ENCODE measurements around the gene SLC6A9.

SLC6A9 gene

GRCh38 chr1:44025816-44026215, 5.4 kb downstream of the SLC6A9 start:
- DNase-seq, result no peak

DNA sequence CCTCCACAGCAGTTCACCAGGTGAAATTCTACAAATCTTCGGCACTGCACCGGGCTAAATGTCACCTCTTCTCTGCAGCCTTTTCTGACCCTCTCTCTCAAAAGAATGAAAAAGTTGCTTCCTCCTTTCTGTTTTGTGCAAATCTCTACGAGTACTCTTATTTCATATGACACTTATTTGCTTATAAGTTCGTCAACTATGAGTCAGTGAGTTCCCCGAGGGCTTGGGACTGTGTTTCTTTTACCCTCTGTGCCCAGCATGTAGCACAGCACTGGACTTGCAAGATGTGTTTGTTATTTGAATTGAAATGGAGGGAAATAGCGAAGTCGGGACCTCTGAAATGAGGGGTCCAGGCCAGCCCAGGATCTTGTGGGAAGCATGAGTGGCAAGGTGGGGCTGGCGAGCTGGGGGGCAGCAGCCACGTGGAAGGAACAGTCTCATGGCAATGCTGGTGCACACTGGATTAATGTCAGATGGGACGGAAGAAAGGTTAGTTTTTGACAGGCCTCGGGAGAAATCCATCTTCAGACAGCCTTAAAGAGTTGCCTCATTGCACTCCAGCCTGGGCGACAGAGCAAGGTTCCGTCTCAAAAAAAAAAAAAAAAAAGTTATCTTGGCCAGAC, 6.2 kb downstream of the SLC6A9 start:
- DNase-seq, result no peak

DNA sequence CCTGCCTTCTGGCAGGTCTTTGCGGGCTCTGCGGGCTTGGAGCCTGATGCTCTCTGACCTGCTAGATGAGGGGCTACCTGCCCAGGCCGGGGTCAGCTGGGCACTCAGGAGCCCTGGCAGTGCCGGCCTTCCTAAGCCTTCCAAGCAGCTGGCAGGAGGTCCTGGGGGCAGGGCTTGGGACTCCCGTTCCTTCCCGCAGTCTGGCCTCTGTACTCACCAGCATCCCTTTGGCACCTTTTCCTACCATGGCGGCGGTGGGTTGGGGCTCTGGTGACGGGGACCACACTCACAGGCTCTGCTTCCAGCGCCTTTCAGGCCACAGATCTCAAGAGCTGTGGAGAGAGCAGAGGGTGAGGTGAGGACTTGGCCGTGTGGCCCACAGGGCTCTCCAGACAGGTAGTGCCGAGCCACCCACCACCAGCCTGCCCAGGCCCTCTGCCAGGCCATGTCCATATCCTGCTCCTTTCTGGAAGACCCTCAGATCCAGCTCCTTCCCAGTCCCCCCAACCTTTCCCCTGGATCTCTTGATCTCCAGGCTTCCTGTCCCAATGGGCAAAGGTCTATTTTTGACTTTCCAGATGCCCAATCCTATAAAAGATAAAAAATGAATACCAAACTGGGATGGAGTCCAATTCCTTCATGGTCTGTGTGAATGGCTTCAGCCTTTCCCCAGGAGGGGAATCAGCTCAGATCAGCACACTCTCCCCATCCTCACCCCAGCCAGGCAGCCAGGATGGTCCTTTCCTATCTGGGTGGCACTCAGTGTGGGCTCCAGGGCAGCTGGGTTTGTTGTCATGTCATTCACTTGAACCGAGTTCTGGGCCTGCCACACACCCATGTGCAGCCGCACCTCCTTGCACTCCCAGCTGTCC, 7.0 kb downstream of the SLC6A9 start:
- DNase-seq, result no peak

DNA sequence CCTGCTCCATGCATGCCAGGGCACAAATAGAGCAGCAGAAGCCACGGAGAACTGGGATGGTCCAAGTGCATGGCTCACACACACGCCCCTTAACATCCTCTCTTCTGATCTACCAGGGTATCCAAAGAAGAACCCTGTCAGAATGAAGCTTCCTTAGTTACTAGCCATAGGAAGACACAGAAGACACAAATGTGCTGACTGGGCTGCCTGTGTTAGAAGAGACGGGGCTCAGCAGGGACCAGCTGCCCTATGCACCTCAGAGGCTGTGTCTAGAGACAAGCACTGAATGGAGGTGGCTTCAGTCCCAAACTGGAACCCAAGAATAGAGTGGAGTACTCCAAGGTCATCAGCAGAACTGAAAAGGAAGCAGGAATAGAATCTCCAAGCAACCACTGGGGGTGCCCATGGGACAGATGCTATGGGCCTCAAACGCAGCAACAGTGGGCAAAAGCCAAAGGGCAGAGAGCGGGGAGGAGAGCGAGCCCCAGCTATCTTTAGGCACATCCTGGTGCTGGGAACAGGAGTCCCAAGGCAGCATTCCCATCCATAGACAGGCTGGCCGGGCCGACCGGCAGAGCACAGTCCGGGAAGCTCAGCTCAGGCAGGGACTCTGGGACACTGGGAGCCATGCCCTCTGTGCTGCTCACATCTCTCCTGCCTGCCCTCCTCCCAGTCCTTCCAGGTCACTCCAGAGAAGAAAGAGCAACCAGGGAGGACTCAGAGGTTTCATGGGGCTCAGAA, 9.5 kb downstream of the SLC6A9 start:
- DNase-seq, result no peak

GRCh38 chr1:44021156-44021555, 10.1 kb downstream of the SLC6A9 start:
- DNase-seq, result no peak

DNA sequence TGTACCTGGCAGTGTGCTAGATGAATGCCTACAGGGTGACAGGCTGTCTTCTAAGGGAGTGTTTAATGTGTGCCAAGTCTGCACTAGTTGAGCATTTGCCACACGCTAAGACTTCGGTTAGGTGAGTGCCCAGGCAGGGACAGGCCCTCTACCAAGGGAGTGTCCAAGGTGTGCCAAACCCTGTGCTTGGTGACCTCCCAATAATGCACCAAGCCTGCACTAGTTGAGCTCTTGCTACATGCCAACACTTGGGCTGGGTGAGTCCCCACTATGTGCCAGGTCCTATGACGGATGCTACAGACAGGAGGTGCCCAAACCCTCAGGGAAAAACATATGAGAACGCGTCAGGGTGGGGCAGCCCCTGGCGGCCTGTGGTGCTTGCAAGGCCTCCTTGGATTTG, 10.8 kb downstream of the SLC6A9 start:
- DNase-seq, result no peak

GRCh38 chr1:44019466-44019948, 11.8 kb downstream of the SLC6A9 start:
- DNase-seq, result no peak

GRCh38 chr1:44016890-44017400, 14.3 kb downstream of the SLC6A9 start:
- no peak for DNase-seq

- no peak for DNase-seq
Measured at GRCh38 chr1:44016041-44016889, 15.0 kb downstream of the SLC6A9 start.

GRCh38 chr1:44015206-44015605, 16.1 kb downstream of the SLC6A9 start:
- no peak for DNase-seq

DNA sequence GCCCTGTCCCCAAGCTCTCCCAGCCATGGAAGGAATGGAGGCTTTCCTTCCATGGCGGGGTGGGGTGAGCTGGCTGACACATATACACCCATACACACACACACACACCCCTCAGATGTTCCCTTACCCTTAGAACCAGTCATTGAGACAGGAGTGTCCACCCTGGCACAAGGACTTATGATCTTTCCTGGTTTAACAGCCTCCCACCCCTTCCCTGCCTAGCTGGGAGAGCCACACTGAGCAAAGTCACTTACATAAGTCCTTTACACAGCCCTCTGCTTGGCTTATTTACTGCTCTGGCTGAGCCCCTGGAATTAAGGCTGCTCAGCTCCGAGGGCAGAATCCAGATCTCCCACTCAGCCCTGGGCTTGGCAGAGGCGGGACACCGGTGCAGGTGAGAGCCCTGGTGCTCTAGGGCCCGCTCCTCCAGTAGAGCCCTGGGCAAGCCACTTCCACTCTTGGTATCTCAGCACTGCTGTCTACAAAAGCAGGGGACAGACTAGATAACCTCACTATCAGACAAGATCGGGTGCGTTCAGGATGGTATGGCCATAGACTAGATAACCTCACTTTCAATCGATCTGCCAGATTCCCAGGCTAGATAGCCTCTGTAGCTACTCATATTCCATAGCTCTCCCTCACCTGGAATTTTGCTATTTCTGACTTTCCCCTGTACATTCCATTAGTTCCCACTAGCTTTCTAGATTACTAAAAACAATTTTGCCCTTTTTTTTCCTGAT, 16.7 kb downstream of the SLC6A9 start:
- no peak for DNase-seq

- DNase-seq, result no peak
Measured at GRCh38 chr1:44013949-44014348, 17.3 kb downstream of the SLC6A9 start.

DNA sequence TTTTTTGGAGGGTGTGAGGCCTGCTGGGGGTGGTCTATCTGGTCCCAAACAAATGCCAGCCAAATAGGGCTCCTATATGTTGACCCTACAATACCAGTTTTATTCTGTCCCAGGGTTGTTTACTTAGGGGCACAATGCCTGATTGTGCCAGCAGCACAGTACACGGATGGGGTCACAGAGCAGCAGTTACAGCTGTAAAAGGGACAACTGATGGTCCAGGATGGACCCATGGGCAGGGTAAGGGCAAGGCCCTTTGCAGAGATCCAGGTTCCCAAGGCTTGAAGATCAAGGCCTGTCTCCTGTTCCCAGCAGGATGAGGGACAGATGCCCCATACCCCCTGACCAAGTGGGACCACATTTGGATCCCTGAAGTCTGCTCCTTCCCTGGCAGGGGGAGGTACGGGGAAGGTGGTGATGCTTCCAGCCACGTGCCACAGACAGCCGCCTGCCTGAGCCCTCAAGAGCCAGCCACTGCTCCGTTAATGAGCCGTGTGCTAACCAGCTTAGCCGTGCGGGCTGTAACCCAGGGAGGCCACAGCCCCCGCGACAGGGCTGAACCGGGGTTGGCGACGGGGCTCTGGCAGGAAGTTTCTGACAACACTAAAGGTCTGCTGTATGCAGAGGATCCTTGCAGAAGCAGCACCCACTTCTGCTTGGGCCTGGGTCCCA, 18.2 kb downstream of the SLC6A9 start:
- DNase-seq, result no peak

GRCh38 chr1:44012404-44012803, 18.9 kb downstream of the SLC6A9 start:
- DNase-seq, result no peak

DNA sequence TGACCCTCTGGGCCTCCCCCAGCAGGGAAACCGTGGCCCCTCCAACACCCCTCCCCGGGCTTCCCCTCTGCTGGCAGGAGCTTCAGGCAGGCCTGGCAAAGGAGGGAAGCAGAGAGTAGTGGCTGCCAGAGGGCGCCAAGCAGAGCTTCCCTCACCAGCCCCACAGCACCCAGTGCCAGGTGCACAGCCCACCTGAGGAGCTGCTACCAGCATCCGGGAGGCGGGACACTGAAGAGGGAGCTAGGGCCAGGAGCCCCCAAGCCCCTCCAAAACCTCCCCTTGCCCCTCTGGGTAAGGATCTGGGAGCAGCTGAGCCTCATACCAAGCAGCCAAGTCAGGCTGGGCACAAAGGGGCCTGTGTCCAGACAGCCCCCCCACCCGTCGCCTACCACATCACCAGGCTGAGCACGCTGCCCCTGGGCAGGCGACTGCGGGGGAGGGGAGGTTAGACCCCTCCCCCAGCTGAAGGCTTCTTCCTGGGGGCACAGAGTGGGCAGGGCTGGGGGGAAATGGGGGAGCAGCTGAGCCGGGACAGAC, 20.3 kb downstream of the SLC6A9 start:
- no peak for DNase-seq

DNA sequence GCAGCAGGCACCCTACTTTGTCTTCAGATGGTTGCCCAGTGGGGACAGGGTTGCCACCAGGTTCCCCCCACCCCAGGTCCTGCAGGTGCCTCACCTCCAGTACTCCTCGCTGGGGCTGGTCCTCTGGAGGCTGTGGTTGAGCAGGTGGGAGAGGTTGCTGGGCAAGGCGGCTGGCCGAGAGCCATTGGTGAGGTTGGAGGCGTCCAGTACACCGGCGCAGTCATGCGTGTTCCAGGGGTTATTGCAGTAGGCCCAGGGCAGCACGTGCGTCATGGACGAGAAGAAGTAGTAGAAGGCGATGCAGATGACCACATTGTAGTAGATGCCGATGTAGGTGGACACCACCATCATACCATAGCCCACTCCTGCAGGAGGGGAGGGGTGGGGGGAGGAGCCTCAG, 23.0 kb downstream of the SLC6A9 start:
- no peak for DNase-seq

GRCh38 chr1:44002606-44003157, 28.6 kb downstream of the SLC6A9 start:
- DNase-seq, result no peak

GRCh38 chr1:44002165-44002564, 29.1 kb downstream of the SLC6A9 start:
- no peak for DNase-seq

GRCh38 chr1:44000122-44000665, 31.1 kb downstream of the SLC6A9 start:
- DNase-seq, result no peak

GRCh38 chr1:43999455-43999854, 31.8 kb downstream of the SLC6A9 start:
- no peak for DNase-seq
